HEK293T (cell line): Measurements from ENCODE around the gene ZBTB9.

Source experiments
- CTCF ChIA-PET: fragments of 350-600 bp; formaldehyde crosslinking; extraction: SDS; loops from one replicate; lab custom pipeline; 2021; ENCODE audit warnings: antibody characterized with exemption, inconsistent platforms; lab: Yijun Ruan, JAX
- POLR2A ChIA-PET: fragments of 350-600 bp; formaldehyde crosslinking; extraction: SDS; loops from one replicate; lab custom pipeline; 2020; ENCODE audit warnings: antibody characterized with exemption, inconsistent platforms; lab: Yijun Ruan, JAX
- DNase-seq: peaks from one replicate; pipeline ENCODE4 v3.0.0; 2012; ENCODE audit warnings: mixed read lengths; ENCODE audit errors: extremely low spot score
- ARNT ChIP-seq: fragments of 450-650 bp; IDR thresholded peaks from 2 replicates; pipeline ENCODE4 v1.6.1; 2017; ENCODE audit warnings: mild to moderate bottlenecking
- BHLHE40 ChIP-seq: fragments of 450-650 bp; IDR thresholded peaks from 2 replicates; pipeline ENCODE4 v1.6.1; 2016; ENCODE audit warnings: mild to moderate bottlenecking, moderate library complexity, borderline replicate concordance
- CTBP1 ChIP-seq: fragments of 450-650 bp; IDR thresholded peaks from 2 replicates; pipeline ENCODE4 v1.6.1; 2016; ENCODE audit warnings: borderline replicate concordance
- ELF4 ChIP-seq: fragments of 450-650 bp; IDR thresholded peaks from 2 replicates; pipeline ENCODE4 v1.6.1; 2017; ENCODE audit warnings: antibody characterized with exemption
- FOXA1 ChIP-seq: fragments of 450-650 bp; IDR thresholded peaks from 2 replicates; pipeline ENCODE4 v1.6.1; 2016; ENCODE audit warnings: mild to moderate bottlenecking
- FOXK2 ChIP-seq: fragments of 450-650 bp; IDR thresholded peaks from 2 replicates; pipeline ENCODE4 v1.6.1; 2016; ENCODE audit warnings: mild to moderate bottlenecking
- FOXM1 ChIP-seq: fragments of 450-650 bp; IDR thresholded peaks from 2 replicates; pipeline ENCODE4 v1.6.1; 2017; ENCODE audit warnings: mild to moderate bottlenecking, borderline replicate concordance
- HDGF ChIP-seq: fragments of 450-650 bp; IDR thresholded peaks from 2 replicates; pipeline ENCODE4 v1.6.1; 2017; ENCODE audit warnings: antibody characterized with exemption, borderline replicate concordance
- L3MBTL2 ChIP-seq: fragments of 450-650 bp; conservative IDR thresholded peaks from 2 replicates; pipeline ENCODE4 v1.6.1; 2016; ENCODE audit warnings: mild to moderate bottlenecking
- LEF1 ChIP-seq: fragments of 450-650 bp; IDR thresholded peaks from 2 replicates; pipeline ENCODE4 v1.6.1; 2017; ENCODE audit warnings: mild to moderate bottlenecking, borderline replicate concordance
- NFRKB ChIP-seq: fragments of 450-650 bp; IDR thresholded peaks from 2 replicates; pipeline ENCODE4 v1.6.1; 2016; ENCODE audit warnings: mild to moderate bottlenecking, moderate library complexity
- PKNOX1 ChIP-seq: fragments of 450-650 bp; IDR thresholded peaks from 2 replicates; pipeline ENCODE4 v1.6.1; 2016
- SP1 ChIP-seq: fragments of 450-650 bp; IDR thresholded peaks from 2 replicates; pipeline ENCODE4 v1.6.1; 2017
- SUZ12 ChIP-seq: fragments of 450-650 bp; IDR thresholded peaks from 2 replicates; pipeline ENCODE4 v1.6.1; 2016; ENCODE audit warnings: mild to moderate bottlenecking
- TARDBP ChIP-seq: fragments of 450-650 bp; IDR thresholded peaks from 2 replicates; pipeline ENCODE4 v1.6.1; 2016
- ZNF384 ChIP-seq: fragments of 450-650 bp; IDR thresholded peaks from 2 replicates; pipeline ENCODE4 v1.6.1; 2016

Gene ZBTB9

DNA sequence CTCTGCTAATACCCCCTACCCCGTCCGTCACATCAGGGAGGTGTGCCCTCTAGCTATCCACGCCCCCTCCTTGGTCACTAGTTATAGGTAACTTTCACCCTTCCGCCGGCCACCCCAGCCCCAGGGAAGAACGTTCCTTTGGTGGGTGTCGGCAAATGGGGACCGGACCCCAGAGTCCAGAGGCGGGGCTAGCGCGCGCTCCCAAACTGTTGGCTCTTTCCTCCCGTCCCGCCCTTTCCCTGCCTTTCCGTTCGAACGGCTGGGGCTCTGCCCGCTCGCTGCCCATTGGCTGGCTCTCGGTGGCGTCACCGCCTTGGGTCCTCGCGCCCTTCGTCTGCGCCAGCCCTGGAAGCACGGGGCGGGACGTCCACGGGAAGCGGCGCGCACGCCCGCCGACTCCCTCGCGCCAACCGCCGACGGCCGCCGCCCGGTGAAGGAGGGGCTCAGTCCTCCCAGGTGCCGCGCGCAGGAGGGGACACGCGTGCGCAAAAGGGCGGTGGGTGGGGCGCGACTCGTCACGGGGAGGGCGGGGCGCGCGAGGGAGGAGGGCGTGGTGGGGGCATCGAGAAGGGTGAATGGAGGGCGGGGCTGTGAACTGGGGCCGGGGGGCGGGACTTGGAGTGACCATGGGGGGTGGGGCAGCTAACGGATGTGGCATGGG lies 44.2 kb upstream of the ZBTB9 start:
- ChIA-PET CTCF (interaction anchor here (0.6 kb wide), 1 partner anchor 46 kb away, joined by 8 read pairs; no protein-coding TSS in a partner anchor), POLR2A (interaction anchor here (0.8 to 1.3 kb wide), 4 partner anchors 15 to 133 kb away, joined by 3 to 6 read pairs (median 5); partner anchors contain the start of genes B3GALT4 and ZBTB22)
- DNase-seq = peak; percentile 94
- TF ChIP-seq L3MBTL2 (peak; percentile 96), PKNOX1 (peak; percentile 66; the same call in 1 of the 2 replicates), SP1 (no peak)

DNA sequence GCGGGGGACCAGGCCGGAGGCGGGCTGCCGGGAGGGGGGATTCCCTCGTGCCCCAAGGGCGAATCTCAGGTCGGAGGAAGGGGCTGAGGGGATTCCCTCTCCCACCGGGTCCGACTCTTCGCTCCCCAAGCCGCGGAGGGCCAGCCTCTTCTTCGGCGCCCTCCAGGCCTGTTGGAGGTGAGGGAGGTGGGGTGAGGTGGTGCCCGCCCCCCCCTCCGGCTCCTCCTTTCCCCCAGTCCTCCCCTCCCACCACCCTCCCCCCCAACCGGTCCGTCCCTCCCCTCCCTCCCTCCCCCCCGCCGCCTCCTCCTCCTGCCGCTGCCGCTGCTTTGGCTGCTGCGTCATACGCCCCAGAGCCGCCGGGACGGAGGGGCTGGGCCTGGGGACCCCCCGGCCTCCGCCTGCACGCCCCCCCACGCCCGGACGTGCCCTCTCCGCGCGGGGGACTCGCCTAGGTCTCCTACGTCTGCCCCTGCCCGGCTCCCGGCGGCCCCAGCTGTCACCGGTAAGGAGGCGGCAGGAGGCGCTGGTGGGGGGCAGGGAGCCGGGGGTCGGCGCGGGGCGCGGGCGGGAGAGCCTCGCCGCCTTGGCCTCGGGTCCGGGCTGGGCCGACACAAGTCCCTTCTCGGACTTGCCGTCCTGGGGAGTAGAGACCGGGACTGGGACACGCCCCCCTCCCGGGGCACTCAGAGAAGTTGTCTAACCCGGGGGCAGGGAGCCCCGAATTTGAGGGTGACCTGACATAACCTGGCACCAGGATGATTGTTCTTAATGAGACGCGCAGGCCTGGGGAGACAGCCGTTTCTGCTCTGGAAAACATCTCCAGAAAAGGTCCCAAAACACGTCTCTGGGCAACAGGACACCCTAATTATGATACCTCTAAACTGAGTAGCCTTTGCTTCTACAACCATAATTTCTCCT lies 43.4 kb upstream of the ZBTB9 start, which contains the start of gene PHF1:
Gene PHF1 (plus strand): TSS at position 304 of the 921 bp plus-strand sequence. CDS start 1,250 bp downstream, outside the sequence.
- CTCF ChIA-PET = no interaction called here
- POLR2A ChIA-PET = interaction anchor here (0.8 to 1.3 kb wide), 4 partner anchors 15 to 134 kb away, joined by 3 to 6 read pairs (median 5); partner anchors contain the start of genes B3GALT4 and ZBTB22
- TF ChIP-seq PKNOX1 (no peak), LEF1 (no peak), CTBP1 (no peak), FOXA1 (no peak), SUZ12 (no peak), NFRKB (no peak), BHLHE40 (no peak), FOXM1 (no peak), TARDBP (no peak), L3MBTL2 (no peak), ZNF384 (no peak), ARNT (no peak), FOXK2 (no peak), ELF4 (no peak), HDGF (no peak), SP1 (no peak)
- DNase-seq = peak; percentile 66

GRCh38 chr6:33411632-33412005 lies 42.8 kb upstream of the ZBTB9 start:
- POLR2A ChIA-PET = no interaction called here

GRCh38 chr6:33412140-33413009 lies 42.0 kb upstream of the ZBTB9 start:
- POLR2A ChIA-PET = no interaction called here
- CTCF ChIA-PET = no interaction called here
- no peak for DNase-seq
- TF ChIP-seq NFRKB (no peak), L3MBTL2 (no peak), BHLHE40 (no peak), LEF1 (no peak), TARDBP (no peak), FOXM1 (no peak), ZNF384 (no peak), SUZ12 (no peak), HDGF (no peak), FOXK2 (no peak), SP1 (no peak), ELF4 (no peak), ARNT (no peak), PKNOX1 (no peak), CTBP1 (no peak), FOXA1 (no peak)

More at GRCh38 chr6:33411632-33412005, 42.8 kb upstream of the ZBTB9 start:
- DNase-seq = no peak
- TF ChIP-seq ZNF384 (no peak), L3MBTL2 (no peak), FOXA1 (no peak), SUZ12 (no peak), ELF4 (no peak), FOXK2 (no peak), CTBP1 (no peak), FOXM1 (no peak), LEF1 (no peak), TARDBP (no peak), PKNOX1 (no peak), NFRKB (no peak), SP1 (no peak), HDGF (no peak), BHLHE40 (no peak), ARNT (no peak)
- CTCF ChIA-PET = no interaction called here
